GM19463 (cell line): ENCODE data around the gene CFI.
"Not testable (repeated sequence)": the region's sequence is repeated elsewhere in the genome, so short reads cannot be mapped to it uniquely, and the experiment has no call there.

Source experiments
- ATAC-seq: cut with Tn5 transposase; IDR thresholded peaks from one replicate; pipeline ENCODE4 v1.9.1; 2021; ENCODE audit warnings: mild to moderate bottlenecking, moderate library complexity; ENCODE audit not compliant: unreplicated experiment

Gene CFI

DNA sequence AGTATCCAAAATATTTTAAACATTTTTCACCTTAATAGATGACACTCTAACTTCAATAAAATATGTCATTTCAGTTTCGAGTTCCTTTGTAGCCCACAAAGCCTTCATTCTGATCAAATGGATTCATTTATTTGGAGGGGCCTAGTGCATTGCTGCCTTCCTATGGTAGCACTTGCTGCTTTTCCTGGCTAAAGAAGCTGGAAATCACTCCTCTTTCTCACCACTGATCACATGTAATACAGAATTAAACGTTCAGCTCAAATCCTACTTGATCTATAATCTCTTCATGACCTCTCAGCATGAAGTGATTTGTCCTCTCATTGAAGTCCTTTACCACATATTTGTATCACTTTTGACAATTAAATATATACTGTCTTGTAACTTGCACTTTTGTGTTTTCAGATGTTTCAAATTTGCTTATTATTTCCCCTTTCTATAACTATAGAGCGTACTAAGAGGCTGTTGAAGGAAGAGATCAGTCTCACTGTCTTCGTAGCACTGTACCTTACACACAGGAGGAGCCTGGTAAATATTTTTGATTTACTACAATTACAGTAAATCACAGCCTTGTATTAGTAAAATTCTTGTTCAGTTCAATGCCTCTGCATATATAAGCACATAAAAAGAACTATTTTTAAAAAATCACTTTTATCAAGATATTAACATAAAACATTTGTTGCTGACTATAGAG is 555 bp downstream of the CFI start:
- ATAC-seq, result no peak

DNA sequence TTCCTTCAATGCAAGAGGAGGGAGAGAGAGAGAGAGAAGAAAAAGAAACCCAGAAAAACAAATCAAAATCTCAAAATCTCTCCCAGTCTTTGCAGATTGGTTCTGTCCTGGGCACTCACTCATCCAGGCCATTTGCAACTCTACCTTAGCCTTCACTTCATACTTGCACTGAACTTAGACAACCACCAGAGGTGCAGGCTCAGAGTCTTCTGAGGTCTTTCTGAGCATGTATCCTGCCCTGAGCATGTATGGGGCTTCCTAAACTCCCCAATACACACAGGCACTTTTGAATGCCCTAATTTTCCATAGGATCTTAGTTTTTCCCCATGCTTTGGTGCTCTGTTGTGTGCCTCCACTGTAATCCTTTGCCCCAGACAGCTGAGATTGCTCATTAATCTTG is 2.9 kb downstream of the CFI start:
- no peak for ATAC-seq

DNA sequence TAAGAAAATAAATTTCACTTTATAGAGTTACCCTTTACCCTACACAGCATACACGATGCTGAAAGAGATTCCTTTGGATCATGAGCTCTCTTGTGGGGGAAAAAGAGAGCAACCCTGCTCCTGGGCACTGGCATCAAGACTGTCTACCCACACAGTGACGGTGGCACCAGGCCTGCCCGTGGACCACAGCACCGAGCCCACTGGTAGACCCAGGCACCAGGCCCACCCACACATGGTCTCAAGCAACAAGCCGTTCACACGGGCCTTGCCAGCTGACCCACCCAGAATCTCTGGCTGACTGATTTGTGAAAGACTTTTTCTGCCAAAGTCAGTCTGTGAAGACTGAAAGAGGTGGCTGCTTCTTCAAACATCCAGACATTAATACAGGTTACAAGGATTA is 6.7 kb downstream of the CFI start:
- no peak for ATAC-seq

DNA sequence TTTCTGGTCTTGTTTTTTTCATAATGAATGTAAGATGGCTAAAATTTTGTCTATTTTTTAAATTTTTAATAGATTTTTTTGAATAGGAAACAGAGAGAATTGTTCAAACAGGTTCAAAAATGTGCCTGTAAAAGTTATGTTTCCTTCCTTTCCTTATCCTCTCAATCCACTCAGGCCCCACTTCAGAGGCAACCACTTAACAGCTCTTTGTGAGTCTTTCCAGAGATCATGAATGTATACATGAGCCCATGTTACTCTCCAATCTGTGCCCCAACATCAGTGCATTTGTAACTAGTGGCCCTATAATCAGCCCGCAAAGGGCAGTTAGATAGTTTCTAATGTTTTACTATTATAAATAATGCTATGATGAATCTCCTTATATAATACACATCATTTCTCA is 14.0 kb downstream of the CFI start:
- no peak for ATAC-seq

DNA sequence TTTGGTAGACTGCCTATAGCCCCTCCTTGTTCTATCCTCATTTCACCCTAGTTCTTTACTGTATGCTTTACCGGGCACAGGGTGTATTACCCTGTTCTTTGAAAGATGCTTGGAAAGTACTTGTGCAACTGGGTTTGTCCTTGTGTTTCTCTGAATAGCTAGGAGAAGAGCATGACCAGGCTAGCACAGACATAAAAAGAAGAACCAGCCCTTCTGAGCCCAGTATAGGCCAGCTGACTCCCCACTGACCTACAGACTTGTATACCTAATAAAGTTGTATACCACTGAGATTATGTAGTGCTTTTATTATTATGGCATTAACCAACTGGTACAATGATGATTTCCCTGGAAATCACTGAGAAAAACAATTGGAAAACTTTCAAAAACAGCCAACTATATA is 15.0 kb downstream of the CFI start:
- no peak for ATAC-seq

DNA sequence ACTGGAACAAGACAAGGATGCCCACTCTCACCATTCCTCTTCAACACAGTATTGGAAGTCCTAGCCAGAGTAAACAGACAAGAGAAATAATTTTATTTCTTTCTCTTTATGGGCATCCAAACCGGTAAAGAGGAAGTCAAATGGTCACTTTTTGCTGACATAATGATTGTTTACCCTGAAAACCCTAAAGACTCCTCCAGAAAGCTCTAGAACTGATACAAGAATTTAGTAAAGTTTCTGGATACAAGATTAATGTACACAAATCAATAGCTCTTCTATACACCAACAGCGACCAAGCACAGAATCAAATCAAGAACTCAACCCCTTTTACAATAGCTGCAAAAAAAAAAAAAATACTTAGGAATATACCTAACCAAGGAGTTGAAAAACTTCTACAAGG is 19.7 kb downstream of the CFI start:
- not testable (repeated sequence) for ATAC-seq

DNA sequence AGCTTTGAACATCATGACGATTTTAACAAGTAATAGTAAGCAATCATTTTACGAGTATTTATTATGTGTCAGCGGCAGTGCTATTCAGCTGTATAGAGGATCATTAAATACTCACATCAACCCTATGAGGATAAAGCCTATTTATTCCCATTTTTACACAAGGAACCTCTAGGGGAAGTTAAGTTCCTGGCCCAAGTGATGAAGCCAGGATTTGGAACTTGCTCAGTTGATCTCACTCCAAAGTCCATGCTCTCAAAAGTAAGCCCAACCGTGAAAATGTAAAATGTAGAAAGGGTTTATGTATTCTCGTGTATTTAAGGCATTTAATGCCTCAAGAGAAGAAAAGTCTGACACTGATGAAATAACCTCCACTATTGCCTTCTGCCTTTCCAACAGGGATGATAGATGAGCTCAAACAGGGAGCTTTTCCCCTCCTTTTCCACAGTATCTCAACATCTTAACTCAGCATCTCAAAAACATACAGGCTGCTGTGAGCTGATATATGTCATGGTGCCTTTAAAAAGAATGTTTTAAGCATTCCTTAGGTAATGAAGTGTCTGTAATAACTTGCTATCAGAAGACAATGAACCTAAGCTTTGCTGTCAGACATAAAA is 36.9 kb downstream of the CFI start:
- ATAC-seq, result no peak

DNA sequence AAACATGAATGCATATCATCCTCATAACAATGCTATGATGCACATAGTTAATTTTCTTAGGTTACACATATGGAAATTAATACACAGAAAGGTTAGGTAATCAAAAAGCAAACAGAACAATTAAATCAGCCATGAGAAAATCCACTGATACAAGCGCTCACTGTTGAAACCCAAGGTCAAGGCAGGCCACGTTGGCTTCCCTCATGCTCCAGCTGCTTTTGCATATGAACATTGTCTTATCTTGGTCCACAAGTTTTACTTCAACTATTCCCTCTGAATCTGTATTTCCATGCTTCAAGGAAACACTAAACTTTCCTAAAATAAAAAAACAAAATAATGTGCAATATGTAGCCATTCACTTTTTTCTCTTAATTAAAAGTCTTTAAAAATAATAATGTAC is 37.4 kb downstream of the CFI start:
- no peak for ATAC-seq

DNA sequence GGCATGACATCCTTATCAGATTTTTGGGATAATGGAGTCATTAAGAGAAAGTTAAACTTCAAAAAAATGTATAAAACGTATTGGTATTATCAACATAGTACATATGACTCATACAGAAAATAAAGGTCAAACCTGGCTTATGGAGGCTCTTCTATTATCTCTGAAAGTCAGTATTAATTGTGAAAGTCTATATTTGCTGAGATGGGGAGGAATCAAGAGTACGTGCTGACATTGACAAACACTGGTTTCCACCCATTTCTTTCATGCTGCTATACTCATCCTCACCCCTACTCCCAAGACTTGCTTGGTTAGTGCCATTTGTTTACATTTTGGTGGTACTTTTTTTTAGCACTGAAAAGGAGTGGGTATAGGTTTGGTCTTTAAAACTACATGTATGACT is 41.1 kb downstream of the CFI start:
- ATAC-seq, result no peak

DNA sequence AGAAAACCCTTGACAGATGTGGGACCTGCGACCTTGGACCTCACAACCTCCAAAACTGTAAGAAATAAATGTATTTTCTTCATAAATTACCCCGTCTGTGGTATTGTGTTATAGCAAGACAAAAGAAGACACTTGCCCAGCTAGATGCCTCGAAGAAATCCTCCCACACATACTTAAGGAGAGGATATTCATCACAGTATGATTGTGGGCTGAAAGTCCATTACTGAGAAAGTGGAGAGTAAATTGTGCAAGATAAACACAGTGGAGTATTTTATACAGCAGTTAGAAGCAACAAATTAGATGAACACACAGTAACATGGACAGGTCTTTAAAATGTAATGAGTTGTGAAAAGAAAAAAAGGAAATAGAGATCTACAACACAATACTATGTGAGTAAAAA is 46.1 kb downstream of the CFI start:
- ATAC-seq, result no peak

DNA sequence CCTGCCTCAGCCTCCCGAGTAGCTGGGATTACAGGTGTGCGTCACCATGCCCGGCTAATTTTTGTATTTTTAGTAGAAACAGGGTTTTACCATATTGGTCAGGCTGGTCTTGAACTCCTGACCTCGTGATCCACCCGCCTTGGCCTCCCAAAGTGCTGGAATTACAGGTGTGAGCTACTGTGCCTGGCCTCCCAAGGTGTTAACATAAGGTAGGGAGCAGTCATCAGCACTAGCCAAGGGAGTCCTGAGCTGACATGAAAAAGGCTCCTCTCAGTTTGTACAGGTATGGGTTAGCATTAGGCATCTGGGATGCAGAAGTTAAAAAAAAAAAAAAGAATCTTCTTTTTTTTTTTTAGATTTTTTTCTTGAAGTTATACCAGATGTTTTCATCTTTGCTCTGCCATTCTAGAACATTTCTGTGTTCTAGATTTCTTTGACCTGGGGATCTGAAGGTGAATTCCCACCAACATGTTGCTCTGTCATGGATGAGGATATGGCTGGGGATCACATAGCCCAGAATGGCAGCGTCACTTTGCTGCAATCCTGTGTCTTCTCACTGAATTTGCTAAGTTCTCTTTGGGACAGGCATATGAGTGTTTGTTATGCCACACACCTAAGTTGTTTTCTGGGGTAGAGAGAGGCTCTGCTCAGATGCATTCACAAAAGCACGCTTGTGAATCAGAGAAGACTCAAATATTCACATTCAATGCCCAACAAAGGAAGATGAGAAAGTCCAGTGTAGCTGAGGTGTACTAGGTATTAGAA is 47.5 kb downstream of the CFI start:
- ATAC-seq, result no peak

DNA sequence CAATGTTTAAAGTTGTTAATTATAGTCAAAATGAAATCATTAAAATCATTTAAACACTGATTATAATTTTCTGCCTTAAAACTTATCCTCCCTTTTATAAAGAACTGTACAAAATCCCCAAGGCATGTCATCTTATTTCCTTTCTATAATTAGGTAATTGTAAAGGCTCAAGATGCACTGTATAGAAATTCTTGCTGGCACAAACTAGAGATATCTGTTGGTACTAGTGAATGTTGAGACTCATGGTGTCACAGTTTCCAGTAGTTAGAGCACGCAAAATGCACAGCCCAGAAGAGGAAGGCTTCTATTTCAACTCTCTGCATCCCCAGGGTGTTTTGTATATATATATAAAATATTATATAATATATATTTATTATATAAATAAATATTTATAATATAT is 49.3 kb downstream of the CFI start:
- ATAC-seq, result no peak

DNA sequence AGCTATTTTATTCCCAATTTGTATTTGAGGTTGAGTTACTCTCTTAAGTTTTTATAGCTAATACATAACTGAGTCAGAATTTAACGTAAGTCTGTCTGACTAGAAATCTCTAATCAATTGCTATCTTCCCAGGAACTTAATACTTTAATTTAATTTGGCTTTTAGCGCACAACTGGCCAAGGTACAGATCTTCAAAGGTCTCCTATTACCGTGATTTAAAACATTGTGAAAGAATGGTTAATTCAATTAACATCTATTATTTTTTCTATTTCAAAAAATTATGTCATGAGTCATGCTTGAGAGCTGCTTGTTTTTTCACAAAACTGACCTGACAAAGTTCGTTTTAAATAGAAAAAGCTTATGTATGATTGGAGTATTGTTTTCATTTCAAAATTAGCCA is 49.9 kb downstream of the CFI start:
- no peak for ATAC-seq

DNA sequence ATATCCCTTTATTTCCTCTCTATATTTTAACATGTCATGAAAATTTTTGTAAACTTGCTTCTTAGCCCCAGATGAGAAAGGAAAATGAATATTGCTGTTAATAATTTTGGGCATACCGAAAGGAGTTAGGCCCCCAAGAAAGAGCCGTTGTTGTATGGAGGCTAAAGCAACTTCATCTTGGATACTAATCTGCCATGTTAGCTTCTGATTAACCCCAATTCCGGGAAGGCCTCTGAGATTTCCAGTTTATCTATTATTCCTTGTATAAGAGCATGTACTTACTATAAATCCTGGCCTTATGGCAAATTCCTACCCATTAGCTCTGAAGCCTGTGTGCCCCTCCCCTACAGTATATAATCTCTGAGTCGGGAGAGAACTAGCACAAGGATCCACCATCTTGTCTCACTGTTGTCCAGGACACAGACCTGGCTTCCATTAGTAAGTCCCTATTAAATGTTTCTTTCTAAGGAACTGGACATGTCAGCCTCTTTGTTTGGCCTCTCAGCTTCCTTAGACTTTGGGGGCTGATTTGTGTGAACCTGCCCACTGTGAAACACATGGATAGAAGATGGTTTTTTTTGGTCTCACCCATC is 51.1 kb downstream of the CFI start:
- no peak for ATAC-seq

DNA sequence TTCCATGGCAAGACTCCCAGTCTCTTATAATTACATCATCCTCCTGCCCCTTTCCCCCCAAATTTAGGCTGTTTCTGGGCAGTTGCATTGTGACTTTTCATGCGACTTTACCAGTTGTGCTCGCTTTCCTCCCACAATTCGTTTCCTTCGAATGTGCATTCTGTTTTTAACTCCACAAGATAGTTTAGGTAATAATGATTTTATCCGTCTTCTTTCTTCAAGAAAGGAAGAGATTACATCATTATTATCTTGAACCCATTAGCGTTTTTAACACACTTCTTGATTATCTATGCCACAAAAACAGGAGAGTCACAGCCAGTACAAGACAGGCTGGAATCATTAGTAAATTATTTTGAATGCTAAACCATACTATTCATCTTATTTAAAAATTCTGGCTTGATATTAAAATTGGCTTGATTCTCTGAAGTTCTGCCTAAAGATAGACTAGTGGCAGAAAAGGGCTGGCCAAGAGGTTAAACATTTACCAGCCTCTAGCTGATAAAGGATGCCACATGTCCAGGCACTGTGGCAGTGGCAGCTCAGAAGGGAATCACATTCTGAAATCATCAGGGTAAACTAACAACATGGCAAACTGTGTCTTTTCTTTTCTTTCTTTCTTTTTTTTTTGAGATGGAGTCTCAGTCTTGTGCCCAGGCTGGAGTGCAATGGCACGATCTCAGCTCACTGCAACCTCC is 52.3 kb downstream of the CFI start:
- ATAC-seq, result no peak

DNA sequence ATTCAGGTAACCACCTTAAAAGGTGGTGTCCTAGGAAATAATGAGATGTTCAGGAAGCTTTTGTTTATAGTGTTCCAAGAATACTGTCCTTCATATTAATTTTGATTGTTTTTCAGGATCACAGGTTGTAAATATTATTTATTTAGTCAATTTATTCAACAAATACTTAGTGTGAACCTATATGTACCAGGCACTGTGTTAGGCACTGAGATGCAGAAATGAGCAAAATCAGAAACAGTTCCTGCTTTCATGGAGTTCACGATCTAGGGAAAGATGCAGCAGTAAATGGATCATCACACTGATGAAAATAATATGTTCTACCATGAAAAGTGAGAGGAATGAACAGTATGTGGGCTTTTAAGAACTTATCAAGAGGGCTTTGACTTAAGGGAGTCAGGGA is 53.7 kb downstream of the CFI start:
- ATAC-seq, result no peak

DNA sequence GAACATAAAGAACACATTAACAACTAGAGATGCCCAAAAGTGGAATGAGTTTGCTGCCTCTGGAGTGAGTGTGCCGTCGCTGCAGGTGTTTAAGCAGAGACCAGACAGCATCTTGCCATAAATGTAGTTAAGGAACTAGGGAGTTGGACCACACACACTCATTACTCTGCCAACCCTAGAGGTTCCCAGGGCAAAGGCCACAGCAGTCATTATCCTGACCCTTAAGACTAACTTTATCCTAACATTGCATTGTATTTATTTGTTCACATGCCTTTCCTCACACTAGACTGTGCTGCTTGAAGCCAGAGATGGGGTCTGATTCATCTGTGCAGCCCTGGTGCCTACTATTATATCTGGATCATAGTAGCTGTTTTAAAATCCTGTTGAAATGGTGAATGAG is 55.1 kb downstream of the CFI start:
- no peak for ATAC-seq

DNA sequence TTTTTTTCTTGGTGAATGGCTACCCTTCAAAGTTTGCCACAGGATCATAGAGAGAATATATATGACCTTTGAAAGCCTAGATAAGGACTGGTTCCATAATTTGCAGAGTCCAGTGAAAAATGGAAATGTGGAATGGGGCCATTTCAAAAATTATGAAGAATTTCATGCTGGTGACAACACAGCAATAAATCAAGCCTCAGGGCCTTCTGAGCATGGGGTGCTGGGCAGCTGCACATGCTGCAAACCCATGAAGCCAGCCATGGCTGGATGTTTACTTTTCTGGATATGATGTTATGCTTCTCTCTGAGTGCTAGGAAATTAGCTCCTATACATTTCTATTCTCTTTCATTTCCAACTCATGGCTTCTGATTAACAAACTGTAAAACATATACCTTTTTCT is 56.0 kb downstream of the CFI start:
- ATAC-seq, result no peak

DNA sequence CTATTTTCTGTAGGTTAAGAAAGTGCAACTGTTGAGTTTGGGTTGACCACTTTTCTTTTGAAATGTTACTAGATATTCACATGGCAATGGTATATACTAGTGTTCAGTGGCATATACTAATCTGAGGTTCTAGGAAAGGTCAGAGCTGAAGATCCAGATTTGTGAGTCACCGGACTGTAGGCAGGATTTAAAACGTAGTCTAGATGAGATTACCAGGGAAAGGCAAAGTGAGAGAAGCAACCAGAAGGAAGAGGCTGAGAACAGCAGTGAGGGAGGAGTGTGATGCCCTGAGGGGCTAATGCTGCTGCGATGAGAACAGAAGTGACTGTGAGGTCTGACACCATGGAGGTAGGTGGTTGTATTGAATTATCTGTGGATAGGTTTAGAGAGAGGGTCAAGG is 62.3 kb downstream of the CFI start:
- no peak for ATAC-seq

DNA sequence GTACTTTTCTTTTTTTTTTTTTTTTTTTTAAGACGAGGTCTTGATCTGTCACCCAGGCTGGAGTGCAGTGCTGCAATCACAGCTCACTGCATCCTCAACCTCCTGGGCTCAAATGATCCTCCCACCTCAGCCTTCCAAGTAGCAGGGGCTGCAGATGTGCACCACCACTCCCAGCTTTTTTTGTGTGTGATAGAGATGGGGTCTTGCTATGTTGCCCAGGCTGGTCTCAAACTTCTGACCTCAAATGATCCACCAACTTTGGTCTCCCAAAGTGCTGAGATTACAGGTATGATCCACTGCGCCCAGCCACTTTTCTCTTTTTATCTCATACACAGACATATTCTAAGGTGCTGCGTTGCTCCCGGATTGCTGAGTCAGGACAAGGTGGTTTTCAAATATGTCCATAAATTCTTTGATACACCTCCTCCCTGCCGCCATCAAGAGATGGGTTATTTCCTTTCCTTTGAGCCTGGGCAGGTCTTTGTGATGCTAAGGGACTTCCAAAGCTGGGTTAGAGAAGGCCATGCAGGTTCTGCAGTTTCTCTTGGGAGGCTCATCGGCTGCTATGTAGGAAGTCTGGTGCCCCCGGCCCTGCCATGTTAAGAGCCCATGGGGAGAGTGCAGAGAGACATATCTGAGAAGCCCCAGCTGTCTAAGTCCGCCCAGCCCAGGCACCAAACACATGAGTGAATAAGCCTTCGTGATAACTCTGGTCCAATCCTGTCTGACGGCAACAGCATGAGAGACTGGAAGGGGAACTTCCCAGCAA is 63.5 kb downstream of the CFI start:
- no peak for ATAC-seq
